GM23248 (cell line): ENCODE results near the gene LMO4. TPM values are rescaled to one million over a fixed set of nuclear protein-coding genes. Genes with fewer than 3 reads are reported as not detected.

Source experiments
- DNase-seq: peaks from one replicate; pipeline ENCODE4 v3.0.0-alpha.2; 2015
- H2AFZ ChIP-seq: fragments of 200-600 bp; sonication (generic); 2 replicates; pipeline ENCODE4 v1.6.1; 2016; ENCODE audit warnings: antibody characterized with exemption
- H3F3A ChIP-seq: fragments of 200-600 bp; sonication (generic); 2 replicates; pipeline ENCODE4 v1.6.1; 2016; ENCODE audit warnings: mild to moderate bottlenecking, antibody characterized with exemption, mixed run types; ENCODE audit not compliant: insufficient read depth
- H3K27ac ChIP-seq: fragments of 200-600 bp; sonication (generic); 2 replicates; pipeline ENCODE4 v1.5.1; 2016; ENCODE audit warnings: mild to moderate bottlenecking
- H3K27me3 ChIP-seq: fragments of 200-600 bp; sonication (generic); replicated peaks from 2 replicates; pipeline ENCODE4 v1.6.1; 2016; ENCODE audit warnings: mild to moderate bottlenecking; ENCODE audit not compliant: insufficient read depth
- H3K36me3 ChIP-seq: fragments of 200-600 bp; sonication (generic); 2 replicates; pipeline ENCODE4 v1.6.1; 2016; ENCODE audit warnings: low read depth, mild to moderate bottlenecking
- H3K4me1 ChIP-seq: fragments of 200-600 bp; sonication (generic); 2 replicates; pipeline ENCODE4 v1.6.1; 2016; ENCODE audit warnings: mild to moderate bottlenecking; ENCODE audit not compliant: insufficient read depth
- H3K4me2 ChIP-seq: fragments of 200-600 bp; sonication (generic); one replicate; pipeline ENCODE4 v1.6.1; 2016; ENCODE audit warnings: mild to moderate bottlenecking; ENCODE audit not compliant: unreplicated experiment
- H3K4me3 ChIP-seq: fragments of 200-600 bp; sonication (generic); 2 replicates; pipeline ENCODE4 v1.5.1; 2016; ENCODE audit warnings: mild to moderate bottlenecking
- H3K79me2 ChIP-seq: fragments of 200-600 bp; sonication (generic); 2 replicates; pipeline ENCODE4 v1.6.1; 2016; ENCODE audit warnings: mild to moderate bottlenecking; ENCODE audit not compliant: insufficient read depth
- H3K9ac ChIP-seq: fragments of 200-600 bp; sonication (generic); 2 replicates; pipeline ENCODE4 v1.6.1; 2016; ENCODE audit warnings: mild to moderate bottlenecking
- H3K9me2 ChIP-seq: fragments of 200-600 bp; sonication (generic); 2 replicates; pipeline ENCODE4 v1.6.1; 2016; ENCODE audit warnings: mixed run types, mild to moderate bottlenecking, moderate library complexity; ENCODE audit not compliant: insufficient read depth
- H3K9me3 ChIP-seq: fragments of 200-600 bp; sonication (generic); one replicate; pipeline ENCODE4 v1.6.1; 2017; ENCODE audit warnings: low read depth
- H4K20me1 ChIP-seq: fragments of 200-600 bp; sonication (generic); 2 replicates; pipeline ENCODE4 v1.6.0; 2016; ENCODE audit not compliant: insufficient read depth
- EZH2 ChIP-seq: fragments of 200-600 bp; sonication (generic); IDR thresholded peaks from 2 replicates; pipeline ENCODE4 v1.6.1; 2018; ENCODE audit warnings: antibody characterized with exemption, mild to moderate bottlenecking; ENCODE audit not compliant: insufficient read depth, poor library complexity, severe bottlenecking
- EZH2phosphoT487 ChIP-seq: fragments of 200-600 bp; sonication (generic); IDR thresholded peaks from 2 replicates; pipeline ENCODE4 v1.6.1; 2018; ENCODE audit warnings: antibody characterized with exemption, moderate library complexity, mild to moderate bottlenecking, low read depth; ENCODE audit not compliant: insufficient read depth
- WGBS, 2 experiments: methylation state at CpG; one replicate each; pipeline ENCODE4 v1.1.6; 2015 to 2017; ENCODE audit warnings: low lambda C conversion rate in 2 of 2, low coverage in 1 of 2; ENCODE audit errors: missing lambda C conversion rate in 2 of 2; 5-methylcytosine and 5-hydroxymethylcytosine counted together
- in situ Hi-C: fragments of 300-500 bp; cut with MboI; formaldehyde crosslinking; loops from 2 replicates; pipeline ENCODE4 v1.15.0; 2020
- polyA plus RNA-seq: library from polyadenylated mRNA; unstranded; fragments of >200 nt; fragmentation: Nextera tagmentation; extraction: Ambion mirVana; gene quantifications from 2 replicates; pipeline ENCODE4 v1.2.1, GENCODE V29; 2016
- total RNA-seq: library from RNA; depleted of rRNA; stranded (reverse); fragments of >200 nt; shearing (Covaris generic); gene quantifications from 2 replicates; pipeline ENCODE4 v1.2.3, GENCODE V29; 2014

Gene LMO4
- total and polyA plus RNA-seq, 2 experiments from 2014 or later: 23.8 to 103 TPM

- H3K4me2 ChIP-seq: no peak overlapping the region
- H3K4me3 ChIP-seq: no peak overlapping the region
- peaks cover 18% of the 10 kb centered on the region for H3F3A ChIP-seq
- DNase-seq: no peak
- no peaks in the 10 kb centered on the region for H3K9me2 ChIP-seq
- in situ Hi-C loops: no loop called here
- no peak overlapping the region for H3K9ac ChIP-seq
- no peak for TF ChIP-seq EZH2phosphoT487
- TF ChIP-seq EZH2: no peak
- H3K27me3 ChIP-seq: no peaks in the 10 kb centered on the region
- WGBS, 2 experiments: 81 to 85% methylated on average over 3 of the region's 3 CpGs
- H4K20me1 ChIP-seq: no peaks in the 10 kb centered on the region
- no peaks in the 10 kb centered on the region for H3K79me2 ChIP-seq
- no peaks in the 10 kb centered on the region for H3K9me3 ChIP-seq
- no peak overlapping the region for H2AFZ ChIP-seq
- no peaks in the 10 kb centered on the region for H3K36me3 ChIP-seq
- H3K27ac ChIP-seq: no peak overlapping the region
- peaks cover 17% of the 10 kb centered on the region for H3K4me1 ChIP-seq
Measured at GRCh38 chr1:87389546-87389945, 60.9 kb downstream of the LMO4 start.

GRCh38 chr1:87392248-87393192 is 63.8 kb downstream of the LMO4 start:
- no peaks in the 10 kb centered on the region for H3K9me2 ChIP-seq
- peak; percentile 73 for DNase-seq
- H3K4me2 ChIP-seq: peak overlapping the region; percentile 43
- H3K9ac ChIP-seq: no peak overlapping the region
- no peak overlapping the region for H3K4me3 ChIP-seq
- H3K79me2 ChIP-seq: no peaks in the 10 kb centered on the region
- H3K36me3 ChIP-seq: no peaks in the 10 kb centered on the region
- H3K9me3 ChIP-seq: no peaks in the 10 kb centered on the region
- in situ Hi-C loops: no loop called here
- H4K20me1 ChIP-seq: no peaks in the 10 kb centered on the region
- H3K27me3 ChIP-seq: no peaks in the 10 kb centered on the region
- H2AFZ ChIP-seq: no peak overlapping the region
- 55% methylated on average over 7 of the region's 7 CpGs for WGBS, 2 experiments
- 0 out of 2 replicates have a peak overlapping the region, but pooled peaks have one; percentile 2 for H3K27ac ChIP-seq
- H3K4me1 ChIP-seq: peaks cover 17% of the 10 kb centered on the region
- TF ChIP-seq EZH2: no peak
- no peak for TF ChIP-seq EZH2phosphoT487
- H3F3A ChIP-seq: peaks cover 18% of the 10 kb centered on the region

GRCh38 chr1:87393445-87394085 is 64.9 kb downstream of the LMO4 start:
- H3K9me3 ChIP-seq: no peaks in the 10 kb centered on the region
- 83 to 88% methylated on average over 3 of the region's 3 CpGs for WGBS, 2 experiments
- H3K27me3 ChIP-seq: no peaks in the 10 kb centered on the region
- no peak for DNase-seq
- H3K79me2 ChIP-seq: no peaks in the 10 kb centered on the region
- in situ Hi-C loops: no loop called here
- no peaks in the 10 kb centered on the region for H3K36me3 ChIP-seq
- peaks cover 21% of the 10 kb centered on the region for H3K4me1 ChIP-seq
- TF ChIP-seq EZH2phosphoT487 (no peak), EZH2 (no peak)
- no peak overlapping the region for H3K27ac ChIP-seq
- peaks cover 25% of the 10 kb centered on the region for H3F3A ChIP-seq
- H2AFZ ChIP-seq: no peak overlapping the region
- H4K20me1 ChIP-seq: no peaks in the 10 kb centered on the region
- no peak overlapping the region for H3K4me3 ChIP-seq
- H3K4me2 ChIP-seq: no peak overlapping the region
- no peak overlapping the region for H3K9ac ChIP-seq
- H3K9me2 ChIP-seq: no peaks in the 10 kb centered on the region

GRCh38 chr1:87394513-87394912 is 65.8 kb downstream of the LMO4 start:
- Histone ChIP-seq H4K20me1 (no peaks in the 10 kb centered on the region), H3K9me3 (no peaks in the 10 kb centered on the region), H3K4me1 (peaks cover 30% of the 10 kb centered on the region), H2AFZ (no peak overlapping the region), H3K4me3 (no peak overlapping the region), H3K27ac (no peak overlapping the region), H3F3A (peaks cover 26% of the 10 kb centered on the region), H3K36me3 (no peaks in the 10 kb centered on the region), H3K27me3 (no peaks in the 10 kb centered on the region), H3K79me2 (no peaks in the 10 kb centered on the region), H3K9me2 (no peaks in the 10 kb centered on the region), H3K4me2 (no peak overlapping the region), H3K9ac (no peak overlapping the region)
- TF ChIP-seq EZH2phosphoT487 (no peak), EZH2 (no peak)
- no peak for DNase-seq
- in situ Hi-C loops: no loop called here
- 80 to 85% methylated on average over 9 of the region's 9 CpGs for WGBS, 2 experiments
